HepG2 (cell line): Measurements from ENCODE around the gene LIMK2. TPM values are rescaled to one million over a fixed set of nuclear protein-coding genes. Genes with fewer than 3 reads are reported as not detected.

ENCODE experiments used
- BATF2 ChIP-seq: sonication (generic); formaldehyde crosslinking; IDR thresholded peaks from 2 replicates; pipeline ENCODE4 v1.8.0; 2022; ENCODE audit warnings: mild to moderate bottlenecking, missing genetic modification reagents, moderate library complexity
- HNRNPL ChIP-seq: fragments of 200-400 bp; formaldehyde crosslinking; IDR thresholded peaks from 2 replicates; pipeline ENCODE4 v1.6.1; 2017; ENCODE audit warnings: mild to moderate bottlenecking, low read depth, low read length
- HOXA3 ChIP-seq: sonication (generic); formaldehyde crosslinking; IDR thresholded peaks from 2 replicates; pipeline ENCODE4 v1.5.0; 2020; ENCODE audit warnings: missing genetic modification reagents
- IKZF4 ChIP-seq: sonication (generic); formaldehyde crosslinking; IDR thresholded peaks from 2 replicates; pipeline ENCODE4 v1.5.1; 2020; ENCODE audit warnings: borderline replicate concordance, mild to moderate bottlenecking, low read depth, missing genetic modification reagents; ENCODE audit errors: not compliant biosample characterization
- MTA3 ChIP-seq: sonication (generic); formaldehyde crosslinking; IDR thresholded peaks from 2 replicates; pipeline ENCODE4 v1.4.0; 2020; ENCODE audit warnings: missing genetic modification reagents
- MXD3 ChIP-seq: IDR thresholded peaks from 2 replicates; pipeline ENCODE4 v1.6.1; 2016; ENCODE audit warnings: mild to moderate bottlenecking, missing biosample characterization, missing genetic modification reagents
- NCOR1 ChIP-seq: fragments of 200-600 bp; sonication (generic); IDR thresholded peaks from 2 replicates; pipeline ENCODE4 v1.7.0; 2017; ENCODE audit warnings: antibody characterized with exemption, low read length, borderline replicate concordance
- NFATC3 ChIP-seq: sonication (generic); formaldehyde crosslinking; IDR thresholded peaks from 2 replicates; pipeline ENCODE4 v1.5.1; 2020; ENCODE audit warnings: mild to moderate bottlenecking, missing genetic modification reagents
- POGK ChIP-seq: sonication (generic); formaldehyde crosslinking; conservative IDR thresholded peaks from 2 replicates; pipeline ENCODE4 v1.8.0; 2022; ENCODE audit warnings: mild to moderate bottlenecking, moderate library complexity, missing genetic modification reagents
- RFX1 ChIP-seq: fragments of 450-650 bp; IDR thresholded peaks from 2 replicates; pipeline ENCODE4 v1.6.1; 2017
- SMC3 ChIP-seq: IDR thresholded peaks from 2 replicates; pipeline ENCODE4 v1.6.1; 2011; ENCODE audit warnings: low read length, improper control_type of control experiment
- SP140L ChIP-seq: sonication (generic); formaldehyde crosslinking; IDR thresholded peaks from 2 replicates; pipeline ENCODE4 v1.4.0; 2020; ENCODE audit warnings: missing genetic modification reagents, borderline replicate concordance
- TAF15 ChIP-seq: fragments of 200-400 bp; formaldehyde crosslinking; IDR thresholded peaks from one replicate; pipeline ENCODE4 v1.6.1; 2018; ENCODE audit warnings: mild to moderate bottlenecking, low read depth, low read length; ENCODE audit not compliant: poor library complexity, severe bottlenecking
- TBL1XR1 ChIP-seq: fragments of 150-350 bp; IDR thresholded peaks from 2 replicates; pipeline ENCODE4 v1.6.1; 2014; ENCODE audit warnings: borderline replicate concordance, low read length; ENCODE audit not compliant: partially characterized antibody
- USF2 ChIP-seq, 2 experiments: sonication (generic) in 1 of 2; formaldehyde crosslinking in 1 of 2; IDR thresholded peaks; 2 replicates each; pipeline versions ENCODE4 v1.5.1 to v1.6.1; 2011 to 2020; ENCODE audit warnings: borderline replicate concordance in 1 of 2, low read depth in 1 of 2, low read length in 1 of 2, mild to moderate bottlenecking in 1 of 2, missing genetic modification reagents in 1 of 2, moderate library complexity in 1 of 2
- YEATS4 ChIP-seq: sonication (generic); formaldehyde crosslinking; IDR thresholded peaks from 2 replicates; pipeline ENCODE4 v1.4.0; 2020; ENCODE audit warnings: missing genetic modification reagents, borderline replicate concordance
- ZFP36 ChIP-seq: fragments of 150-350 bp; IDR thresholded peaks from 2 replicates; pipeline ENCODE4 v1.6.1; 2018; ENCODE audit warnings: borderline replicate concordance, low read length, low read depth; ENCODE audit not compliant: partially characterized antibody
- ZFP36L2 ChIP-seq: sonication (generic); formaldehyde crosslinking; IDR thresholded peaks from 2 replicates; pipeline ENCODE4 v1.4.0; 2020; ENCODE audit warnings: missing genetic modification reagents
- ZIK1 ChIP-seq: sonication (generic); formaldehyde crosslinking; IDR thresholded peaks from 2 replicates; pipeline ENCODE4 v1.5.0; 2020; ENCODE audit warnings: mild to moderate bottlenecking, low read depth, missing genetic modification reagents, borderline replicate concordance
- ZNF274 ChIP-seq: sonication (generic); formaldehyde crosslinking; IDR thresholded peaks from 2 replicates; pipeline ENCODE4 v1.5.1; 2020; ENCODE audit warnings: mild to moderate bottlenecking, missing genetic modification reagents
- ZNF329 ChIP-seq: sonication (generic); formaldehyde crosslinking; IDR thresholded peaks from 2 replicates; pipeline ENCODE4 v1.9.0; 2021; ENCODE audit warnings: low read depth, mild to moderate bottlenecking, missing genetic modification reagents
- ZNF343 ChIP-seq: sonication (generic); formaldehyde crosslinking; IDR thresholded peaks from 2 replicates; pipeline ENCODE4 v1.4.0; 2020; ENCODE audit warnings: mild to moderate bottlenecking, missing genetic modification reagents
- ZNF382 ChIP-seq: sonication (generic); formaldehyde crosslinking; IDR thresholded peaks from 2 replicates; pipeline ENCODE4 v1.5.0; 2020; ENCODE audit warnings: missing genetic modification reagents, mild to moderate bottlenecking, borderline replicate concordance
- ZNF788 ChIP-seq: sonication (generic); formaldehyde crosslinking; IDR thresholded peaks from 2 replicates; pipeline ENCODE4 v1.5.0; 2020; ENCODE audit warnings: mild to moderate bottlenecking, missing genetic modification reagents, borderline replicate concordance
- ZNF879 ChIP-seq: sonication (generic); formaldehyde crosslinking; IDR thresholded peaks from 2 replicates; pipeline ENCODE4 v1.8.1; 2023; ENCODE audit warnings: missing genetic modification reagents
- polyA plus RNA-seq, 8 experiments: library from polyadenylated mRNA; depleted of rRNA in 3 of 8; stranded (reverse) in 7 of 8; unstranded in 1 of 8; fragments of >200 nt; fragmentation: Illumina TruSeq in 4 of 8; extraction: Trizol in 4 of 8; gene quantifications; 2 replicates each; pipeline versions ENCODE4 v1.2.1 to v1.2.3, GENCODE V29; 2011 to 2016; ENCODE audit warnings: low read depth in 4 of 8, missing spikeins in 1 of 8, mixed read lengths in 1 of 8; ENCODE audit not compliant: insufficient read depth in 1 of 8
- total RNA-seq, 5 experiments: library from RNA; depleted of rRNA; stranded (reverse); fragments of >200 nt; fragmentation: Illumina TruSeq; extraction: Trizol; gene quantifications; 2 replicates each; pipeline ENCODE4 v1.2.3, GENCODE V29; 2016; ENCODE audit warnings: low read depth in 1 of 5

Gene LIMK2
- total and polyA plus RNA-seq, 2 of the 13 experiments (the other 11 are each of a cell fraction or from before 2014, with no cell fraction given), result 20.9 to 29.8 TPM

GRCh38 chr22:31250740-31251600, 38.9 kb downstream of the LIMK2 start (continued):
- TF ChIP-seq POGK (CRISPR knock-in tag), result no peak
- no peak for TF ChIP-seq HNRNPL
- TF ChIP-seq ZNF788 (CRISPR knock-in tag), result no peak; the same call in 1 of the 2 replicates
- TF ChIP-seq HOXA3, result peak; percentile 70
- TF ChIP-seq MXD3, result no peak
- TF ChIP-seq ZFP36, result no peak
- TF ChIP-seq ZNF343 (CRISPR knock-in tag), result no peak
- no peak for TF ChIP-seq ZNF329 (CRISPR knock-in tag)
- no peak for TF ChIP-seq USF2 (IDR thresholded peaks at IDR 0.05; ENCODE audit: low read depth, low read length)
- TF ChIP-seq USF2 (CRISPR knock-in tag; IDR thresholded peaks at IDR 0.05; ENCODE audit: borderline replicate concordance), result no peak
- no peak for TF ChIP-seq MTA3 (CRISPR knock-in tag)
- no peak for TF ChIP-seq BATF2 (CRISPR knock-in tag)
- no peak for TF ChIP-seq ZIK1 (CRISPR knock-in tag)
- no peak for TF ChIP-seq SP140L (CRISPR knock-in tag)
- TF ChIP-seq ZNF382 (CRISPR knock-in tag), result no peak
- peak; percentile 31 for TF ChIP-seq TBL1XR1
- TF ChIP-seq NFATC3 (CRISPR knock-in tag), result no peak
- peak; percentile 55; the same call in 1 of the 2 replicates for TF ChIP-seq NCOR1
- TF ChIP-seq YEATS4, result no peak
- no peak for TF ChIP-seq SMC3
- no peak for TF ChIP-seq ZNF274 (CRISPR knock-in tag)
- TF ChIP-seq IKZF4 (CRISPR knock-in tag), result no peak
- no peak for TF ChIP-seq ZFP36L2
- no peak for TF ChIP-seq ZNF879 (CRISPR knock-in tag)
- TF ChIP-seq TAF15, result no peak
- TF ChIP-seq RFX1, result no peak
